Measurements from ENCODE around the gene IQCM. TPM values are rescaled to one million over a fixed set of nuclear protein-coding genes. Genes with fewer than 3 reads are reported as not detected.

Gene IQCM
- polyA plus RNA-seq, 3 donors, result not detected

DNA sequence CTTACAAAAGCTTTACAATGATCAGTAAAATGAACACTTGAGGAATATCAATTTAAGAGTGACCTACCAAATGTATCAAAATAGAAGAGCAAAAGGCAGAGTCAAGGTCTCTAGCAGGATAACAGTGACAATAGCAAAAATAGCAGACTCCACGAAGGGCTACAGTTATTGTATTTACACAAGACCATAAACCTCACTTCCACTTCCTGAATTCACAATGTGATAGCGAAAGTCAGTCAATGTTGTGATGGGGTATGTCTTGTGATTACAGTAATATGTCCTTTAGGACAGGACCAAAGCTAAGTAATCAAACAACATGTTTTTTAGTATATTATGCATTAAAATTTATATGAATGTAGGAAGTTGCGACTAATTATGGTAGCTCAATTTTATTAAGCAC, 139.6 kb downstream of the IQCM start:
- DNase-seq, result no peak
- H3K27ac Mint-ChIP-seq, result no peak overlapping the region
- Histone ChIP-seq H3K79me2 (ENCODE audit: insufficient read depth, low read length) (no peaks in the 10 kb centered on the region), H3K27me3 (ENCODE audit: control insufficient read depth in 2 of 2, insufficient read depth in 2 of 2, low read length in 2 of 2) (no peaks in the 10 kb centered on the region), H4K20me1 (ENCODE audit: insufficient read depth, low read length) (no peaks in the 10 kb centered on the region), H3K4me3 (replicated peaks in 1 of 3; ENCODE audit: low read depth in 2 of 3, low read length in 3 of 3) (no peak overlapping the region), H3K4me1 (ENCODE audit: control insufficient read depth in 1 of 2, insufficient read depth in 2 of 2, low read length in 2 of 2) (no peaks in the 10 kb centered on the region), H2AFZ (ENCODE audit: insufficient read depth, low read depth, low read length, poor library complexity, severe bottlenecking) (no peak overlapping the region), H3K9ac (ENCODE audit: insufficient read depth, low read length, poor library complexity, severe bottlenecking) (no peak overlapping the region), H3K36me3 (replicated peaks in 1 of 2; ENCODE audit: control insufficient read depth in 1 of 2, insufficient read depth in 2 of 2, low read length in 2 of 2) (no peaks in the 10 kb centered on the region), H3K27ac (ENCODE audit: low read depth in 1 of 2, low read length in 2 of 2) (no peak overlapping the region), H3K4me2 (replicated peaks; ENCODE audit: extremely low read depth, low read length, poor library complexity, severe bottlenecking) (no peak overlapping the region), H3K9me3 (replicated peaks in 1 of 2; ENCODE audit: control insufficient read depth in 1 of 2, insufficient read depth in 1 of 2, low read length in 2 of 2) (peaks cover 9% of the 10 kb centered on the region in 2 donors)
- no peaks in the 10 kb centered on the region for H3K4me1 Mint-ChIP-seq
- intact Hi-C loops (cut with micrococcal nuclease), result no loop called here
- peaks cover 6 to 15% (median 11%) of the 10 kb centered on the region in 7 donors for H3K9me3 Mint-ChIP-seq
- H3K36me3 Mint-ChIP-seq, result no peaks in the 10 kb centered on the region
- no peaks in the 10 kb centered on the region for H3K27me3 Mint-ChIP-seq (ENCODE audit: low read depth in 3 of 3)
- H3K4me3 Mint-ChIP-seq, result no peak overlapping the region
- no CpG with 5 or more reads among the region's 3 CpGs for WGBS (ENCODE audit: insufficient coverage)
- TF ChIP-seq, protein P1, sequence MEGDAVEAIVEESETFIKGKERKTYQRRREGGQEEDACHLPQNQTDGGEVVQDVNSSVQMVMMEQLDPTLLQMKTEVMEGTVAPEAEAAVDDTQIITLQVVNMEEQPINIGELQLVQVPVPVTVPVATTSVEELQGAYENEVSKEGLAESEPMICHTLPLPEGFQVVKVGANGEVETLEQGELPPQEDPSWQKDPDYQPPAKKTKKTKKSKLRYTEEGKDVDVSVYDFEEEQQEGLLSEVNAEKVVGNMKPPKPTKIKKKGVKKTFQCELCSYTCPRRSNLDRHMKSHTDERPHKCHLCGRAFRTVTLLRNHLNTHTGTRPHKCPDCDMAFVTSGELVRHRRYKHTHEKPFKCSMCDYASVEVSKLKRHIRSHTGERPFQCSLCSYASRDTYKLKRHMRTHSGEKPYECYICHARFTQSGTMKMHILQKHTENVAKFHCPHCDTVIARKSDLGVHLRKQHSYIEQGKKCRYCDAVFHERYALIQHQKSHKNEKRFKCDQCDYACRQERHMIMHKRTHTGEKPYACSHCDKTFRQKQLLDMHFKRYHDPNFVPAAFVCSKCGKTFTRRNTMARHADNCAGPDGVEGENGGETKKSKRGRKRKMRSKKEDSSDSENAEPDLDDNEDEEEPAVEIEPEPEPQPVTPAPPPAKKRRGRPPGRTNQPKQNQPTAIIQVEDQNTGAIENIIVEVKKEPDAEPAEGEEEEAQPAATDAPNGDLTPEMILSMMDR (IDR thresholded peaks at IDR 0.05), result no peak

DNA sequence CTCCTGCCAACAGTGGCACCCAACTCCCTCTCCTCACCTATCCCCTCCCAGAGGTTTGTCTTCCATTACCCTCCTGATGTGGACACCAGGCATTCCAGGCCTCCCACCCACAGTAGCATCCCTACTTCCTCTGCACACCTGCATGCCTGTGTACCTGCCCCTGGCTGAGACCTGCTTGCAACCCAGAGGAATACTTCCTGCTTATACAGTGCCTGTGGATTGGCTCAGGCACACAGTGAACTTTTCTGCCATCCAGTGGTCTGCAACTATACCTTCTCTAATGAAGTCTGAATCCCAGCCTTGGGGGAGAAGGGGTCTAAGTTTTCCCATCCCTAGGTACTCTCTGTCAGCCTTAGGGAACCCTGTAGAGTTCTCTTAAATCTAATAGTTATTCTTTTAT, 169.9 kb downstream of the IQCM start:
- H3K36me3 ChIP-seq (replicated peaks in 1 of 2; ENCODE audit: control insufficient read depth in 1 of 2, insufficient read depth in 2 of 2, low read length in 2 of 2), result no peaks in the 10 kb centered on the region
- no peak for DNase-seq
- intact Hi-C loops (cut with micrococcal nuclease), result no loop called here
- H4K20me1 ChIP-seq (ENCODE audit: insufficient read depth, low read length), result no peaks in the 10 kb centered on the region
- no peak overlapping the region for H2AFZ ChIP-seq (ENCODE audit: insufficient read depth, low read depth, low read length, poor library complexity, severe bottlenecking)
- no peaks in the 10 kb centered on the region for H3K4me1 ChIP-seq (ENCODE audit: control insufficient read depth in 1 of 2, insufficient read depth in 2 of 2, low read length in 2 of 2)
- no peaks in the 10 kb centered on the region for H3K36me3 Mint-ChIP-seq
- H3K27me3 ChIP-seq (ENCODE audit: control insufficient read depth in 2 of 2, insufficient read depth in 2 of 2, low read length in 2 of 2), result no peaks in the 10 kb centered on the region
- H3K4me3 Mint-ChIP-seq, result no peak overlapping the region
- no peak overlapping the region for H3K27ac Mint-ChIP-seq
- no peak overlapping the region for H3K9ac ChIP-seq (ENCODE audit: insufficient read depth, low read length, poor library complexity, severe bottlenecking)
- peaks cover 0 to 3% of the 10 kb centered on the region in 2 donors for H3K9me3 ChIP-seq (replicated peaks in 1 of 2; ENCODE audit: control insufficient read depth in 1 of 2, insufficient read depth in 1 of 2, low read length in 2 of 2)
- H3K27me3 Mint-ChIP-seq (ENCODE audit: low read depth in 3 of 3), result no peaks in the 10 kb centered on the region
- no peak overlapping the region for H3K27ac ChIP-seq (ENCODE audit: low read depth in 1 of 2, low read length in 2 of 2)
- TF ChIP-seq, protein P1 (IDR thresholded peaks at IDR 0.05), result no peak
- no peaks in the 10 kb centered on the region for H3K79me2 ChIP-seq (ENCODE audit: insufficient read depth, low read length)
- no peak overlapping the region for H3K4me3 ChIP-seq (replicated peaks in 1 of 3; ENCODE audit: low read depth in 2 of 3, low read length in 3 of 3)
- H3K9me3 Mint-ChIP-seq, result peaks cover 0 to 6% (median 1%) of the 10 kb centered on the region in 7 donors
- no peaks in the 10 kb centered on the region for H3K4me1 Mint-ChIP-seq
- H3K4me2 ChIP-seq (replicated peaks; ENCODE audit: extremely low read depth, low read length, poor library complexity, severe bottlenecking), result no peak overlapping the region

Measured in CD14-positive monocyte (primary cell).